Smooth muscle cell (in vitro differentiated cells): ENCODE data around the gene SPDYE3. TPM values are rescaled to one million over a fixed set of nuclear protein-coding genes. Genes with fewer than 3 reads are reported as not detected.
A peak's percentile ranks its signal among the peaks of the same experiment; 100 is the strongest.
"Not testable (repeated sequence)": the region's sequence is repeated elsewhere in the genome, so short reads cannot be mapped to it uniquely, and the experiment has no call there.

Experiments
- DNase-seq: peaks from one replicate; lab custom pipeline; 2025; ENCODE audit not compliant: unreplicated experiment; lab: John Stamatoyannopoulos, UW
- H2AFZ ChIP-seq: fragments of 200-600 bp; sonication (generic); 2 replicates; pipeline ENCODE4 v1.6.0; 2016; ENCODE audit warnings: antibody characterized with exemption, low read depth, mild to moderate bottlenecking
- H3F3A ChIP-seq: fragments of 200-600 bp; sonication (generic); 2 replicates; pipeline ENCODE4 v1.6.0; 2017; ENCODE audit warnings: antibody characterized with exemption, low read depth
- H3K27ac ChIP-seq: fragments of 200-600 bp; sonication (generic); 2 replicates; pipeline ENCODE4 v1.5.1; 2016; ENCODE audit warnings: low read depth, mild to moderate bottlenecking
- H3K27me3 ChIP-seq: fragments of 200-600 bp; sonication (generic); 2 replicates; pipeline ENCODE4 v1.6.1; 2016; ENCODE audit warnings: low read depth, mild to moderate bottlenecking
- H3K36me3 ChIP-seq: fragments of 200-600 bp; sonication (generic); 2 replicates; pipeline ENCODE4 v1.5.1; 2016; ENCODE audit warnings: low read depth
- H3K4me1 ChIP-seq: fragments of 200-600 bp; sonication (generic); 2 replicates; pipeline ENCODE4 v1.5.1; 2016; ENCODE audit warnings: low read depth
- H3K4me2 ChIP-seq: fragments of 200-600 bp; sonication (generic); 2 replicates; pipeline ENCODE4 v1.6.0; 2016; ENCODE audit warnings: mild to moderate bottlenecking
- H3K4me3 ChIP-seq: fragments of 200-600 bp; sonication (generic); 2 replicates; pipeline ENCODE4 v1.5.1; 2016; ENCODE audit warnings: mild to moderate bottlenecking
- H3K79me2 ChIP-seq: fragments of 200-600 bp; sonication (generic); 2 replicates; pipeline ENCODE4 v1.6.0; 2016; ENCODE audit warnings: low read depth, mild to moderate bottlenecking
- H3K9ac ChIP-seq: fragments of 200-600 bp; sonication (generic); 2 replicates; pipeline ENCODE4 v1.6.0; 2016; ENCODE audit warnings: low read depth
- H3K9me3 ChIP-seq: fragments of 200-600 bp; sonication (generic); replicated peaks from 2 replicates; pipeline ENCODE4 v1.5.1; 2016; ENCODE audit warnings: low read depth
- H4K20me1 ChIP-seq: fragments of 200-600 bp; sonication (generic); 2 replicates; pipeline ENCODE4 v1.6.0; 2016; ENCODE audit warnings: low read depth
- WGBS: methylation state at CpG from one replicate; pipeline ENCODE4 v1.1.7; 2016; ENCODE audit warnings: low lambda C conversion rate; 5-methylcytosine and 5-hydroxymethylcytosine counted together
- polyA plus RNA-seq: library from polyadenylated mRNA; unstranded; fragments of >200 nt; fragmentation: Nextera tagmentation; extraction: Ambion mirVana; gene quantifications from 2 replicates; pipeline ENCODE4 v1.2.1, GENCODE V29; 2016
- total RNA-seq: library from RNA; depleted of rRNA; stranded (reverse); fragments of >200 nt; gene quantifications from 2 replicates; pipeline ENCODE4 v1.2.3, GENCODE V29; 2014

Gene SPDYE3
- total and polyA plus RNA-seq, 2 experiments from 2014 or later, result 1.8 TPM; not detected in 1

DNA sequence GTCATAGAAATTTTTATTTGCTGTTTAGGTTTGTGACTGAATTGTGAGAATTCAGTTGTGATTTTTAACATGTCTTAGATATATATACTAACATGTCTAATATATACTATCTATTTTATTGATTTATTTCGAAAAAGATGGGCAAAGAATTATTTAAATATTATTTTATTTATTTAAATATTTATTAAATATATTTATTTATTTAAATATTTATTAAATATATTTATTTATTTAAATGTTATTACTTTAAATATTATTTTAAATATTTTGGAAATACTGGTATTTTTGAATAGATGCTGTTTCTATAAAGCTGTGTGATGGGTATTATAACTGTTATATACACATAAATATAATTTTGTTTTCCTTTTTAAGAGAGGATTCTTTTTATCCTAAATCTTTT is 14.1 kb downstream of the SPDYE3 start:
- H3F3A ChIP-seq, H3K4me1 ChIP-seq, H3K4me2 ChIP-seq, H3K27me3 ChIP-seq, H3K9me3 ChIP-seq, H4K20me1 ChIP-seq, H3K4me3 ChIP-seq, H3K9ac ChIP-seq, H3K36me3 ChIP-seq, DNase-seq, H3K79me2 ChIP-seq, H2AFZ ChIP-seq, H3K27ac ChIP-seq: not testable (repeated sequence)
- 89% methylated on average over 1 of the region's 1 CpG for WGBS

DNA sequence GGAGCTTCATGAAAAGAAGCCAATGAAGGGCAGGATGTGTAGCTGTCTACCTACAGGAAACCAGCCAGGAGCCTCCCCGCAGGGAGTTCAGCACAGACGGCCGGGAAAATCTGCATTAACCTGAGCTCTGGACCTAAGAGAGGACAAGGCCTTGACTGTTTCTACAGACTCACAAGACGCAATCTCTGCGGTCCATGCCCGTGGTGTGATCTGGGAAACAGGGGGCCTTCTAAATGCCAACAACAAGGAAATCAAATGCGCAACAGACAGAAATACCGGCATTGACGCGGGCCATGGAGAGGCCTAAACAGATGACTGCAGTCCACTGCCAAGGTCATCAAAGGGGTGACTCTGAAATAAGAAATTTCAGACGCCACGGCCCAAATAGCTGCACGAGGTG is 16.7 kb downstream of the SPDYE3 start:
- not testable (repeated sequence) for H3K4me2 ChIP-seq, H2AFZ ChIP-seq, H3F3A ChIP-seq, H3K4me3 ChIP-seq, H3K27me3 ChIP-seq, H3K4me1 ChIP-seq, H3K9ac ChIP-seq, DNase-seq, H3K9me3 ChIP-seq, H3K36me3 ChIP-seq, H4K20me1 ChIP-seq, H3K79me2 ChIP-seq, H3K27ac ChIP-seq
- 95% methylated on average over 13 of the region's 13 CpGs for WGBS

DNA sequence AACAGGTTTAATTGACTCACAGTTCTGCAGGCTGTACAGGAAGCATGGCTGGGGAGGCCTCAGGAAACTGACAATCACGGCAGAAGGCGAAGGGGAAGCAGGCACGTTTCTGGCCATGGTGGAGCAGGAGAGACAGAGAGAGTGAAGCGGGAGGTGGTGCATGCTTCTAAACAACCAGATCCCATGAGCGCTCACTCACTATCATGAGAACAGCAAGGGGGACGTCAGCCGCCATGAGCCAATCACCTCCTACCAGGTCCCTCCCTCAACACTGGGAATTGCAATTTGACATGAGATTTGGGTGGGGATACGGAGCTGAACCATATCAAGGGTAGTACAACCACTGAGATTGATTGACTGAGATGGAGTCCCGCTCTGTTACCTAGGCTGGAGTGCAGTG is 18.2 kb downstream of the SPDYE3 start:
- H3K4me3 ChIP-seq, H3K36me3 ChIP-seq, H3F3A ChIP-seq, H2AFZ ChIP-seq, H3K79me2 ChIP-seq, H3K9me3 ChIP-seq, DNase-seq, H3K27ac ChIP-seq, H3K27me3 ChIP-seq, H3K9ac ChIP-seq, H4K20me1 ChIP-seq, H3K4me1 ChIP-seq, H3K4me2 ChIP-seq: not testable (repeated sequence)
- over 99% methylated on average over 9 of the region's 9 CpGs for WGBS

DNA sequence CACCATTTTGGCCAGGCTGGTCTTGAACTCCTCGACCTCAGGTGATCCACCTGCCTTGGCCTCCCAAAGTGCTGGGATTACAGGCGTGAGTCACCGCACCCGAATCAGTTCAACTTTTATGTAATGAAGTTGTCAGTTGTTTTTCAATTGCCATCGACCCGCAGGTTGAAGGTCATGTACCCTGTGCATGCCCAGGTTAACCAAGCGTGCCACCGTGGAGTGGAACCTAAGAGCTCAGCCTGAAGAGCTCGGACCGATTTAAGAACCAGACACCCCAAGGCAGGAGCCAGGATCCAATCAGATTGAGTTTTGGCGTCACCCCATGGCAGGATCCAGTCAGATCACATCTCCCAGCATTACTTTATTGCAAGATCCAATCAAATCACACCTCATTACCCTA is 19.4 kb downstream of the SPDYE3 start:
- not testable (repeated sequence) for H3K4me3 ChIP-seq, H3K79me2 ChIP-seq, H3K36me3 ChIP-seq, H2AFZ ChIP-seq, H3K9ac ChIP-seq, H3F3A ChIP-seq, H3K9me3 ChIP-seq, H4K20me1 ChIP-seq, H3K4me2 ChIP-seq, H3K4me1 ChIP-seq, H3K27ac ChIP-seq, DNase-seq, H3K27me3 ChIP-seq
- WGBS, result 97% methylated on average over 10 of the region's 11 CpGs

DNA sequence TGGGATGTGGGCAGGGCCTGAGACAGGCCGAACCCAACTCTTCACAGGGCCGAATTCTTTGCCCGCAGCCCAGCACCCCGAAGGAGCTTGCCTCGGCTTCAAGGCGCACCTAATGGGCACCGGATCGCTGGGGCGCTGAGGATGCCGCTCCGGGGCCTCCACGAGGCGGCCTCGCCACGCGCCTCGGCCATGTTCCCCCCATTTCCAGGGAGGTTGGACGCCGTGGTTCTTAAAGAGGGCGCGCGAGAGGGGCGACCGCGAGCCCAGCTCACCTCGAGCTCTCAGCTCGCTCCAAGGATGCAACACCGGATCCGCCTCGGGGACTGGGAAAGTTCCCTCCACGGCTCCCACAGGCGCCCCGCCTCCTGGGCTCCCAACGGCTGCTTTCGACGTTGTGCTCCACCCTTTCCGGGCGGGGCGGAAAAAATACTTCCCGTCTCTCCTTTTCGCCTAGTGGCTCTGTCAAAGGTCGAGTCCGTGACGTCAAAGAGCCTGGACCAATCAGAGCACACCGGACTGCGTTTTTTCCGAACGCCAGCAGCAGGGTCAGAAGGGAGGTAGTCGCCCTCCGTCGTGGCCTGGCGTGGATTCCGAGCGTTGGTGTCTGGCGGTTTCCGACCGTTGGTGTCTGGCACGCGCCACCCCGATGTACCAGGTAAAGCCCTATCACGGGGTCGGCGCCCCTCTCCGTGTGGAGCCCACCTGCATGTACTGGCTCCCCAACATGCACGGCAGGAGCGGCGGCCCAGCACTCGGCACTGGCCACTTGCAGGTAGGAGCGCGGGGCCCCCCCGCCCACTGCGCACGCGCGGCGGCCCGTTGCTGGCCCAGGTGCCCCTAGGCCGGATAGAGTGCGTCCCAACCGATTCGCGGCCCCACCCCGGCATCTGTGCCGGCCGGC is 28.3 kb downstream of the SPDYE3 start:
- peak overlapping the region; percentile 90 for H3K9ac ChIP-seq
- H3K4me3 ChIP-seq, result peak overlapping the region; percentile 93
- not testable (repeated sequence) for H4K20me1 ChIP-seq, H3K9me3 ChIP-seq, H3K27me3 ChIP-seq, H3K4me1 ChIP-seq, H3K36me3 ChIP-seq, H3F3A ChIP-seq
- peaks cover 21% of the 10 kb centered on the region for H3K79me2 ChIP-seq
- peak overlapping the region; percentile 95 for H2AFZ ChIP-seq
- peak overlapping the region; percentile 90 for H3K27ac ChIP-seq
- peak overlapping the region; percentile 91 for H3K4me2 ChIP-seq
- peak; percentile 93 for DNase-seq
- WGBS, result under 1% methylated on average over 80 of the region's 85 CpGs

DNA sequence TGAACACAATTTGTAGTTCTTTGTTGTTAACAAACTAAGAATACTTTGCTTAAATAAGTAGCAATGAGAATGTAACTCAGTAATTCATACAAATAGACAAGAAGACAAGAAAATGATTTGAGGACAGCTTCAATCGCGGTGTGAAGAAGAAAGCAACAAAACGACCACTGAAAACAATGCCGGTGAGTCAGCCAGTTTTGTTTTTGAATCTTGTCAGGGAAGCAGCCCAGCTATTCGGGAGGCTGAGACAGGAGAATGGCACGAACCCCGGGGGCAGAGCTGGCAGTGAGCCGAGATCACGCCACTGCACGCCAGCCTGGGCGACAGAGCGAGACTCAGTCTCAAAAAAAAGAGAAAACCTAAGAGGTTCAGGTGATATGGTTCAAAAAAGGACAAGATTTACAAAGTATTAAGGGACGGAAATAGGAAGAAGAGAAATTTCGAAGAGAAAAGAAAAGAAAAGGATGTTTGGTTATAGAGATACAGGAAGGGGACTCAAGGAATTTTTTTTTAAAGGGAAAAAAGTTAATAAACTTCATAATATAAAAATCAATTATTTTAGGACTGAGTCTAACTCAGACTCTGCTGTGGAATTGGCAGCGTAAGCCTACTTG is 30.7 kb downstream of the SPDYE3 start:
- not testable (repeated sequence) for DNase-seq, H3K9me3 ChIP-seq, H4K20me1 ChIP-seq, H3K4me2 ChIP-seq, H3K4me3 ChIP-seq, H3K4me1 ChIP-seq, H3K27me3 ChIP-seq, H3K9ac ChIP-seq, H3K36me3 ChIP-seq, H2AFZ ChIP-seq, H3F3A ChIP-seq
- H3K79me2 ChIP-seq, result peaks cover 21% of the 10 kb centered on the region
- H3K27ac ChIP-seq, result peak overlapping the region; percentile 53
- WGBS, result 93% methylated on average over 15 of the region's 15 CpGs

DNA sequence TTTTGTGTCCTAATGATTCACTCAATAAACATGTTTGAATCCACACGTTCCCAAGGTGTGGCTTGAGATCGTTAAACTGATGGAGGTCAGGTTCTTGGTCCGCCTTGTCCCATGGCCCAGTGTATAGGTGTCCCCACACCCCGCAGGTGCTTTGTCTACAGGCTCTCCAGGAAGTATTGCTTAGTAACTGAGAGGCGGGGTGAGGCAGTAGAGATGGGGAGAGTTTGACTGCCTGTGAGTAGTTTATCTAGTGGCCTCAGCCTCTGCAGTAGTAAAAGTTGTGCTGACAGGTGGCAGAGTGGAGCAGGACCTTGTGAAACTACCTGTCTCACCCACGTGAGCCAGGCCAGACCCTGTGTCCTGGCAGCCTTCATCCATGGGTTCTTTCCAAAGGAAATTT is 33.8 kb downstream of the SPDYE3 start:
- H3F3A ChIP-seq, result peaks cover 10% of the 10 kb centered on the region
- not testable (repeated sequence) for H2AFZ ChIP-seq, DNase-seq, H3K27ac ChIP-seq, H3K4me3 ChIP-seq, H3K9me3 ChIP-seq, H3K4me2 ChIP-seq, H3K36me3 ChIP-seq, H3K9ac ChIP-seq, H3K27me3 ChIP-seq, H3K4me1 ChIP-seq
- WGBS, result 80% methylated on average over 6 of the region's 6 CpGs
- peaks cover 35% of the 10 kb centered on the region for H4K20me1 ChIP-seq
- H3K79me2 ChIP-seq, result peaks cover 21% of the 10 kb centered on the region
